ENCODE measurements around the gene TPCN1.
A peak's percentile ranks its signal among the peaks of the same experiment; 100 is the strongest.

The TPCN1 gene

GRCh38 chr12:113226696-113227568, 5.7 kb downstream of the TPCN1 start:
- DNase-seq (ENCODE audit: low spot score), result no peak

DNA sequence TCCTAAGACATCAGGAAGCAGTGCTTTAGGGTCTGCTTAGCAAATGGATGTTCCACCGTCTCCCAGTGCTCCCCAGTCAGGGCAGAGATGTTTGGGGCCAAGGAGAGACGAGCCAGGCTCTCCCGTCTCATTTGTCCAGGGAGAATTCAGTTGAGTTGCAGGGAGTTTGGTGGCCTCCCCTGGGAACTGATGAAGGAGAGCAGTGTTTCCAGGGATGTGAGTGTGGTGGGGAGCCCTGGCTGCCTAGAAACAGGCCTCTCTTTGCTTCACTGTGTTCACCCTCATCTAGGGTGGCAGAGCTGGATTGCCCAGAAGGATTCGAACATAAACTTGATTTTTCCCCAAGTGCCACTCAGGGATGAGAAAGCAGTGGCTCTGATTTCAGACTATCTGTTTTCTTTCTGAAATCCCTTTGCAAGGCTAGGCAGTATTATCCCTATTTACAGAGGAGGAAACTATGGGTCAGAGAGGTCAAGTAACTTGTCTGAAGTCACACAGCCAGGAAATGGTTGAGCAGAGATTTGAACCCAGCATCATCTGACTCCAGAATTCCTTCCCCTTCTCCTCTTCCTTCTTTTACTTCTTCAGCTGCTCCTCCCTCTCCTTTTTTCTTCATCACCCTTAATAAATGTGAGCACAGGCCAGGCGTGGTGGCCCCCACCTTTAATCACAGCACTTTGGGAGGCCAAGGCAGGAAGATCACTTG, 6.6 kb downstream of the TPCN1 start:
- DNase-seq (ENCODE audit: low spot score), result no peak

DNA sequence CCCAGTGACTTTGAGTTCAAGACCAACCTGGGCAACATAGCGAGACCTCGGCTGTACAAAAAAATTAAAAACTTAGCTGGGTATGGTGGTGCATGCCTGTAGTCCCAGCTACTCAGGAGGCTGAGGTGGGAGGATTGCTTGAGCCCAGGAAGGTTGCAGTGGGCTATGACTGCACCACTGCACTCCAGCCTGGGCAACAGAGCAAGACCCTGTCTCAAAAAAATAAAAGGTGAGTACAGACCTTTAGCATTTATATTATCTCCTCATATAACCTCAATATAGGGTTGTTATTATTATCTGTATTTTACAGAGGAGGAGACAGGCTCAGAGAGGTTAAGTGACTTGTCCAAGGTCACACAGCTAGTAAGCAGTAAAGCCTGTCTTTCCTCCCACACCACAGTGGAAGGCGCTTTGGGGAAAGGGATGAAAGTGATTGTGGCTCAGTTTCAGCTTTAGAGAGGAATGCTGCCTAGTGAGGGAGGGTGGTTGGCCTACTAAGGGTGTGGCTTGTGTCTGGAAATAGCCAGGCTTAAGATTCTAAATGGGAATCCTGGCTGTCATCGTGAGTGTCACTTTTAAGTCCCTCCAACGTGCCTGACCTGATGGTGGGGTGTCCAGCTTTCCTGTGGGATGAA, 7.2 kb downstream of the TPCN1 start:
- DNase-seq (ENCODE audit: low spot score), result no peak

GRCh38 chr12:113230315-113231234, 9.3 kb downstream of the TPCN1 start:
- no peak for DNase-seq (ENCODE audit: low spot score)

DNA sequence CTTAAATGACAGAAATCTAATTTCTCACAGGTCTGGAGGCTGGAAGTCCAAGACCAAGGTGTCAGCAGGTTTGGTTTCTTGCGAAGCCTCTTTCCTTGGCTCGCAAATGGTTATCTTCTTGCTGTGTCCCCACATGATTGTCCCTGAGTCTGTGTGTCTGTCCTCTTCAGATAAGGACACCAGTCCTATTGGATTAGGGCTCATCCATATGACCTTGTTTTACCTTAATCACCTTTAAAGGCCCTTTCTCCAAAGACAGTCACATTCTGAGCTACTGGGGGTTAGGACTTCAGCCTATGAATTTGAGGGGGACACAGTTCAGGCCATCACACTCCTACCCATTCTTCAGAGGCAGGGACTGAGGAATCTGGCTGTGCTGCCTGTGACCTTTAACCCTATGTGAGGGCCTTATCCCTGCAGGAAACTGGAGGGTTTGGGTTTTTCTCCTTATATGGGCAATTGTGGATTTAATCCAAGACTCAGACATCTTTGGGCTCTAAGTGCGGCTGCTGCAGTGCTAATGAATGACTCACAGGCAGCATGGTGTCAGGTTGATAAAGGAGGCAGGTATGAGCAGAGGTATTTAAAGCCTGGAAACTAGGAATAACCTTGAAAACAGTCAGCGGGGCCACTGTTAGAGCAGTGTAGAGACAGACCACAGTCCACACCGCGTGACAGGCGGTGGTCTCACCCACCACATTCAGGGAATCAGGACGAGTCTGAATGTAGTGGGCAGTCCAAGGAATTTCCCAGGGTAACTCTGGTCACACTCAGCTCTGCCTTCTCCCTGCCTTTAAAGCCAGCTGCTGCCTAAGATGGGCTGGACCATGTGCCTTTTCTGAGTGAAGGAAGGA, 10.2 kb downstream of the TPCN1 start:
- DNase-seq (ENCODE audit: low spot score), result no peak

- DNase-seq (ENCODE audit: low spot score), result no peak
Observed at GRCh38 chr12:113232089-113232839, 11.0 kb downstream of the TPCN1 start.

DNA sequence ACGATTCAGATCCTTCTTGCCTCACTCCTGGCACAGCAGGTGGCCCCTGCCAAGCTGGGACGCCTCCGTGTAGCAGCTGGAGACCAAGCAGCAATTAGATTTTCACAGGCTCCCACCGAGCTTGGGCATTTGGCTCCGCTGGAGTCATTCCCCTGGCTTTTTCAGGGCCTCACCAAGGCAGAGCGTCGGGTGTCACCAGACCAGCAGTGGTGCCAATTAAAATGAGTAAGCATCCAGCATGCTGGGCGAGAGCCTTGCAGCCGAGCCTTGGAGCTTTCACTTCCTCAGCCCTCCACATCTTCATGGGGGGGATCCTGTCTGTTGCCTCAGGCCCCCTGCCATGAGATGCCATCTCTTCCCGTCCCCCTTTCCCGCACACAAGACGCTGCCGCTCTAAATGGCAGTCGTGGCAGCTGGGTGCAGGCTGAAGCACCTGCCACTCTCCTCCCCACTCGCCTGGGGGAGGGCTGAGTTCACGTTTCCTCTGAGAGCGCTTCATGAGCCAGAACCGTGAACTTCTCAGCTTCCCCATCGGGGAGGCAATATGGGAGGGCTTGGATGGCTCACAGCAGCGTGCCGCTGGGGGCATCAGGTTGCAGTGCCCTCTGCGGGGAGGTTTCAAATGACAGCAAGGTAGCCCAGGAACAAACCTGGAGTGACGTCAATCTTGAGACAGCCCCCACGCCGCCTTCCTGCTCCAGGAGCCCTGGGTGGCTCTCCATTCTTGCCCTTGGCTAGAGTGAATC, 11.7 kb downstream of the TPCN1 start:
- peak; percentile 64 for DNase-seq (ENCODE audit: low spot score)

- no peak for DNase-seq (ENCODE audit: low spot score)
Observed at GRCh38 chr12:113233967-113234366, 12.7 kb downstream of the TPCN1 start.

DNA sequence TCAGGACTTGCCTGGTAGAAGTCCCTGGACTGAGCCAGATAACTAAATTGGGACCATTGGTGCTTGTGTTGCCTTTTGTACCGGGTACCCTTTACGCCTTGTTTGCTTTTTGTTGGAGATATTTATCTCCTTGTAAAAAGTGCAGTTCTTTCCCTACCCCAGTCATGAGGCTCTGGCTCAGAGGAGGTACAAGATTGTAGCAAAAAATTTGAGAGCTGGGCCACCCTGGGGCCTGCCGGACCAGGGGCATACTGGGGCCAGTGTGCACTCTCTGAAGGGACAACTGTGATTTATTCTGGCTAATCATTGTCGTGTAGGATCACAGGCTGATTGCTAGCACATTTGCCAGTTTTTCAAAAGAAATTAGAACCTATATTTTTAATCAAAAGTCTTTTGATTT, 13.2 kb downstream of the TPCN1 start:
- DNase-seq (ENCODE audit: low spot score), result no peak

GRCh38 chr12:113235976-113236375, 14.7 kb downstream of the TPCN1 start:
- DNase-seq (ENCODE audit: low spot score), result no peak

DNA sequence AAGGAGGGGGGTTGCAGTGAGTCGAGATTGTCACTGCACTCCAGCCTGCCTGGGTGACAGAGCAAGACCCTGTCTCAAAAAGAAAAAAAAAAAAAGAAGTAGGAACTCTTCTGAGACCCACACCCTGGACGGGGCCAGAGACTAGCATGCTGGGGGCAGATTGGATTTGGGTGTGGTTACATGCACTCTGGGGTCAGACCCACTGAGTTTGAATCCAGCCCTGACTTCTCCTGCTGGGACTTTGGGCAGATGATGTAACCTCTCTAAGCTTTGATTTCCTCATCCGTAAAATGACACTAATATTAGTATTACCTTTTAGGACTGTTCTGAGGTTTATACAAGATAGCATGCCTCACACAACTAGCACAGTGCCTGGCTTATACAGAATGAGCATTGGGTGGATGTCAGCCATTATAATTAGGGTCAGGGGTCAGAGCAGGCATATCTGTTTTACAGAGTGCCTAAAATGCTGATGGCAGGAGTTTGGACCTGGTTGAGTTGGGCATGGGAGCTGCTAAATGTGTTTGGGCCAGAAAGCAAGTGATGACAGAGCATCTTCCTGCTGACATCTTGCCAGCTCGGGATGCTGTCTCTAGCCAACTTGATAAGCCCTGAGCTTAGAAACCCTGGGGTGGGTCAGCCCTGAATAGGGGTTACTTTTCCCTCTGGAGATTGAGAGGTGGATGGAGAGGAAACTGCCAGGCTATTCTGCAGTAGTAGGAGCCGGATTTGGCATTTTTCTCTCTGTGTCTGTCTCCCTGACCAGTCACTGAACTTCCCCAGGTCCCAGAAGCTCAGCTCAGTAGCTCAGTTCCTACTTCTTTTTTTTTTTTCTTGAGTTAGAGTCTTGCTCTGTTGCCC, 15.5 kb downstream of the TPCN1 start:
- DNase-seq (ENCODE audit: low spot score), result no peak

DNA sequence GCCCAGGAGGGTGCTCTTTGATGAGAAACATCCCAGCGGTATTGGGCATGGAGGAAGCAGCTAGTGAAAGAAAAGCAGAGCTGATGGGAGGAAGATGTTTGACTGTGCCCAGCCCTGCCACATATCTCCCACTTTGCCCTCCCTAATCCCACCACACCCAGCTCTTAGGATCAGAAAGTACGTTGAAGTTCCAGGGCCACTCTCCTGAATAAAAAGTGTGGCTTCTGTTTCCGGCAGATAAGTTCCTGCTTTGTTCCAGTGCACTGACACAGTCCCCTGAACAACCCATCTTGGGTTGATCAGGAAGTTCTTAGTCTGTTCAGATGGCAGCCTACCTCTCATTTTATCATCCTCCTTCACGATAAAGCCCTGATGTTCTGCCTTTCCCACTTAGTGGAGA, 16.5 kb downstream of the TPCN1 start:
- DNase-seq (ENCODE audit: low spot score), result no peak

- DNase-seq (ENCODE audit: low spot score), result no peak
Observed at GRCh38 chr12:113238309-113238708, 17.0 kb downstream of the TPCN1 start.

DNA sequence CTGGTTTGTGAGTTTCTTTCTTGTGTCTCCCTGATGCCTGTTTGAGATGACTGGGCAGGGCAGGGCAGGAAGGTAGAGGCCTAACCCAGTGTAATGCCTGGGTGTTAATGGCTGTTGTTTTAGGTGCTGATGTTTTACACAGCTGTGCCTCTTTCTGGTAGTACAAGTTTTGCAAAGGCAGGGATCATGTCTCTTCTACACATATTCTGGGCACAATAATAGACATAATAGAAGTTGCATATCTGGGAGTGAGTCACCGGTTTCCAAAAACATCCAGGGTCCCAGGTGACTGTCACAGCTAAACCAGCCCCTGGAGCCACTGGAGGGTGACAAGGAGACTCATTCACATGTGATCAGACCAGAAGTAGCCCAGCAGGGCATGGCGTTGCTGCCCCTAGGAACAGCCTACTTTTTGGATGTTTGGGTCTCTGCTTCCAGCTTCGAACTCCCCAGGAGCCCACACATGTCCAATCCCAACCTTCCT, 18.1 kb downstream of the TPCN1 start:
- DNase-seq (ENCODE audit: low spot score), result no peak

DNA sequence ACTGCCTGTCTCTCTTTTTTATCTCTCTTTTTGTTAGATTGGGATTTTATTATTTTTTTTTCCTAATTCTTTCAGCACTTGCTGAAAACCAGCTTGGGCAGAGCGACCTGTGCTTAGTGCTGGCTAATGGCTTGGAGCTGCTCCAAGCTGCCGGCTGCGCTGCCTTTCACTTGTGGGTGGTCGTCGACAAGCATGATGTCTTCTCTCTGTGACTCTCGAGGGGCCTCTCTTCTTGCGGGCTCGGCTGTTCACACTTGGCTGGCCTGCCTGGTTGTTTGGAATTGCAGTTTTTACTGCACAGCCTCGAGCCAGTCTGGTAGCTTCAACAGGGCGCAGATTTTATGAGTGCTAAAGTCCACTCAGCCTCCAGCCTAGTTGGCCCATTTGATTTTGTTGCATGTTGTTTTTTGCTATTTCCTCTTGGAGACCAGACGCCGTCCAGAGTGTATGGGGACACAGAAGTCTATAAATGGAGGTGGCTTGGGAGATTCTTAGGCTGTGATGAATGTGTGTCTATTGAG, 18.6 kb downstream of the TPCN1 start:
- DNase-seq (ENCODE audit: low spot score), result no peak

GRCh38 chr12:113240395-113240794, 19.1 kb downstream of the TPCN1 start:
- DNase-seq (ENCODE audit: low spot score), result no peak

DNA sequence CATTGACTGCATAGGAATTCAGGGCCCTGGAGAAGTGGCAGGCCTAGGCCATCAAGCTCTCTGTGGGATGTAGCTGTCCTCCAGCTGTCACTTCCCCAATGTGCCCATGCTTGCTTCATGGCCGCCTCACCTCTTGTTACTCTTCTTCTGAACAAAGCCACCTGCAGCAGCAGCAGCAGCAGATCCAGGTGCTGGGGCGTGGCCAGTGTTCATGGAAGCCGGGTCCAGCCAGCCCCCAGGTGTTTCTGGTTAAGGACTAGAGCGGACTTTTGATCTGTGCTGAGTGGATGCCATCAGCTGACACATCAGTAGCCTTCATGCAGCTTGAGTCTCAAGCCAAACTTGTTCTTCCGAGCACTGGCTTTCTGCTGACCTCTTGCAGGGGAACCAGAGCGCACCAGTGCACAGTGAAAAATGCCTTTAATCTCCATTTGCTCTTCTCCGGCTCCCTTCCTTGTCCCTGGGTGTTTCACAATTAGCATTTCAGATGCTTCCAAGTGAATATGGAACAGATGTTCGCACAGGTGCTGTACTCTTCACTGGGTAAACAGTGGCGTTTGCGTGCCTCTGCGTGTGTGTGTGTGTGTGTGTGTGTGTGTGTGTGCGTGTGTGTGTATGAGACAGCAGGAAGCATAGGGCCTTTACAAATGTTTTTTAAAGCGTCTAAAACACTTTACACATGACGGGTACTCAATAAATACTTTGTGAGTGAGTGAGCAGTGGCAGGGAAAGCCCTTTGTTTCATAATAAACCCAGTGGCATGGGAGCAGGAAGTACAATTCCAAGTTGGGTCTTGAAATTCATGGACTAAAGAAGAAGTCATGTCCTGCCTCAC, 20.1 kb downstream of the TPCN1 start:
- DNase-seq (ENCODE audit: low spot score), result no peak
